CD1c-positive myeloid dendritic cell (primary cell): ENCODE measurements around the gene MIGA2.
A peak's percentile ranks its signal among the peaks of the same experiment; 100 is the strongest.

Experiments
- DNase-seq: peaks from one replicate; pipeline ENCODE4 v3.0.0-alpha.2; 2016; ENCODE audit errors: extremely low spot score

The MIGA2 gene

DNA sequence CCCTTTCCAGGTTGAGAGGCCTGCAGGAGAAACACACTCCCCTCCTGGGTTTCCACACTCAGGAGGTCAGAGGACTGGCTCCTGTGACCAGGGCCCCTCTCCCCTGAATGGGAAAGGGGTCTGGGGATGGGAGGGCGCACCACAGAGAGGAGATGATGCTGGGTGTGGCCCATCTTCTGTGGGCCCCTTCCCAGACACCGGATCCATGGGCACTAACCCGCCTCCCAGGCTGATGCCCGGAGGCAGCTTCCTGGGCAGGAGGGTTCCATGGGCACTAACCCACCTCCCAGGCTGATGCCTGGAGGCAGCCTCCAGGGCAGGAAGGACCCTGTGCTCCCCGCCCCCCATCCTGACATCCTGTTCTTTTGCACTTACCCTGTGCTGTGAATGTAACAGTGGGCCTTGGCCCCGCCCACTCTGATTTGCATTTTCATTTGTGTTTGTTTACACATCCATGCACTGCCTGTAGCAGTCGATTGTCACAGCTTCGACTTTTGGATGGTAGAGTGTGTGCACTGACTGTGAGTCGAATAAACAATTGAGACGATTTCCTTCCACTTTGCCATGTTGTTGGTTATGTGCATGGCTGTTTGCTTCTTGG, 35.2 kb downstream of the MIGA2 start:
- DNase-seq: no peak

DNA sequence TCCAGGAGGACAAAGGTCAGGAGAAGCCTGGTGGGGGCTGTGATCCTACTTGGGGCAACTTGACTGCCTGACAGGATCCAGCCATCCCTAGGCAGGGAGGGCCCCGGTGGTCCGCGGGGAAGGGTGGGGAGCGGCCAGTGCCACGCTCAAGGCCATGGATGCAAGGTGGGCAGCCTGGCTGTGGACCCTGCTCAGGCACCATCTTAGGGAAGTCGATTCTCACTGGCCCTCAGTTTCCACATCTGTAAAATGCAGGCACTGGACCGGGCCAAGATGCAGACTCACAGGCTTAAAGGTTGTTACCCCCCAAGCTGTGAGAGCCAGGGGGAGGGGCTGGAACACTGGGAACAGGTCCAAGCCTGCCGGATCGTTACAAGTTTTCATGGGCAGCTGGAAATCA, 35.7 kb downstream of the MIGA2 start:
- no peak for DNase-seq

DNA sequence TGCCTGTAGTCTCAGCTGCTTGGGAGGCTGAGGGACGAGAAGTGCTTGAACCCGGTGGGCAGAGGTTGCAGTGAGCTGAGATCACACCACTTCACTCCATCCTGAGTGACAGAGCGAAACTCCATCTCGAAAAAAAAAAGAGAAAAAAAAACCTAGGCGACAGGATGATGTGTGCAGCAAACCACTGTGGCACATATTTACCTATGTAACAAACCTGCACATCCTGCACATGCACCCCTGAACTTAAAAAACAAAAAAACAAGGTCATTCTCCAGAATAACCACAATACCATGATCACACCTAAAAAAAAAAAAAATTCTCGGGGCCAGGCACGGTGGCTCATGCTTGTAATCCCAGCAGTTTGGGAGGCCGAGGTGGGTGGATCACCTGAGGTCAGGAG, 37.0 kb downstream of the MIGA2 start:
- DNase-seq: no peak

DNA sequence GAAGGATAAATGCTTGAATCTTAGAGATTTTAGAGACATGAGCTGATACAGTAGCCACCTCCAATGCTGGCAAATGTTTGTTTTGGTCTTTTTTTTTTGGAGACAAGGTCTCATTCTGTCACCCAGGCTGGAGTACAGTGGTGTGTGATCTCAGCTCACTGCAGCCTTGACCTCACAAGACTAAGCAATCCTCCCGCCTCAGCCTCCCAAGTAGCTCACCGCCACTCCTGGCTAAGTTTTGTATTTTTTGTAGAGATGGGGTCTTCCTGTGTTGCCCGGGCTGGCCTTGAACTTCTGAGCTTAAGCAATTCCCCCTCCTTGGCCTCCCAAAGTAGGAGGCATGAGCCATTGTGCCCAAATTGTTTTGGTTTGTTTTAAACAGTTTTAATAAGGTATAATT, 37.7 kb downstream of the MIGA2 start:
- no peak for DNase-seq

DNA sequence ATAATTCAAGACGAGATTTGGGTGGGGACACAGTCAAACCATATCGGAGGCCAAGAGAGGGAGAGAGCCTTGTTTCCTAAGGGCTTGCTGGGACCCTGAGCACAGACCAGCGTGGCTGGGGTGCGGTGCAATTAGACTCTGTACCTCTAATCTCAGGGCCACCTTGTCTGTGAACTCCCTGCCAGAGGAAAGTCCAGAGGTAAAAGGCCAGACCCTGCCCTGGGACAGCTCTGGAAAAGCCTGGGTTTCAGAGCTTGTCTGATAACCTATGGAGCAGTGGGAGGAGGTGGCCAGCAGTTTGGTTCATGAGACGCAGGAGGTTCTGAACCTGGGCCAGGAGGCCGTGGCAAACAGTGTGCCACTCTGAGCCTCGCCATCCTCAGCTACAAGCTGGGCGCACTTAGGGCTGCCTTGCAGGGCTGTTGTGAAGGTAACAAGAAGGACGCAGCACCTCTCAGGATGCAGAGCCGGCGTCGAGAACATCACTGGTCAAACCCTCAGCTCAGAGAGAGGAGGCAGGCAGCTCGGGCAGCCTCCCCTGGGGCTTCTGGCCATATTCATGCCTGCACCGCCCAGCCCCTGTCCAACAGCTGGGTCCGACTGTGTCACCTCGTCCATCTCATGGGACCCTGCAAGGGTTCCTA, 39.7 kb downstream of the MIGA2 start:
- no peak for DNase-seq

DNA sequence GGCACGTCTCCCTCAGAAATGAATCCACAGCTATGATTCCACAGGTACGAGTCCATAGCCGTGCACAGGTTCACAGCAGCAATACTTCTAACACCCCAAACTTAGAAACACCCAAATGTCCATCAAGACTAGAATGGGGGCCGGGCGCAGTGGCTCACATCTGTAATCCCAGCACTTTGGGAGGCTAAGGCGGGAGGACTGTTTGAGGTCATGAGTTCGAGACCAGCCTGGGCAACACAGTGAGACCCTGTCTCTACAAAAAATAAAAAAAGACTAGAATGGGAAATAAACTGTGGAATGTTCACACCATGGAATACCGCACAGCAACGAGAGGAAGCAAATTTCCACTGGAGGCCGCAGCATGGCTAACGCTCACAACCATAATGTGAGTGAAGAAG, 40.2 kb downstream of the MIGA2 start:
- DNase-seq: no peak

DNA sequence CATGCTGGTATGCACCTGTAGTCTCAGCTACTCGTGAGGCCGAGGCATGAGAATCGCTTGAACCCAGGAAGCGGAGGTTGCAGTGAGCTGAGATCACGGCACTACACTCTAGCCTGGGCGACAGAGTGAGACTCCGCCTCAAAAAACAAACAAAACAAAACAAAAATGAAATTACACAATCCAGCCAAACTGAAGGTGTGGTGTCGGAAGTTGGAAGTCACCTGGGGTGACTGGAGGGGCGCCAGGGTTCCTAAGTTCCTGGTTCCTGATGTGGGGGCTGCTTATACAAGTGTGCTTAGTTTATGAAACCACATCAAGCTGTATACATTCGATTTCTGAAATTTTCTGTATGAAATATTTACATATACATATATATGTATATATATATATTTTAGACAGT, 40.8 kb downstream of the MIGA2 start:
- no peak for DNase-seq

DNA sequence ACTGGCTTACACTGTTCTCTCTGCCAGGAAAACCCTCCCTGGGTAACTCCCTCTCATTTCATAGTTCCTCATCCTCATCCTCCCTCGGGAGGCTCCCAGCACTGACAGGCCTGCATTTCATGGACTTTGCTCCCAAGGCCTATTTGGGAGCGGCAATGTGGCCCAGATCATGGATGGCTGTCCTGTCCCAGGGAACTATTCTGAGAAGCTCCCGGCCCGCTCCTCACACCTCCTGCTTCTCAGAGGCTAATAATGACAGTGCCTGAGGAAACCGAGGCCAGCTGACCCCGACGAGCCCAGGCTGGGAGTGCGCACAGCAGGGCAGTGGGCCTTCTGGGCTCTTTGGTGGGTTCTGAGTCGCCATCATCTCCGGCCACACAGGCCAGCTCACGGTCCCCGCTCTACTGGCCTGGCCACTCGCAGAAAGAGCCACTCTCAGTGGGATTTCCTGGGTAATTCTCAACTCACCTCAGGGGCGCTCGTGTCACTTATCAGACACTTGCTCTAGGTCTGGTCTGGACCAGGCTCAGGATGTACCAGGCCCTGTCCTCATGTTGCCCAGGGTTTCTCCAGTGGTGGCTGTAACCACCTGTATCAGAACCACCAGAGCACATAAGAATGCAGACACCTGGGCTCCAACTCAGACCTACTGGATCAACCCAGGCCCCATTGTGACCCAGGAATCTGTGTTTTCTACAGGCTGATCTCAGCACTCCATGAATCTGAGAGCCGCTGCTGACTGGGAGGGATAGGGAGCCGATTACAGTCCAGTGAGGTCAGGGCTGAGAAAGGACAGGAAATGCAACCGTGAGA, 42.5 kb downstream of the MIGA2 start:
- DNase-seq: no peak

DNA sequence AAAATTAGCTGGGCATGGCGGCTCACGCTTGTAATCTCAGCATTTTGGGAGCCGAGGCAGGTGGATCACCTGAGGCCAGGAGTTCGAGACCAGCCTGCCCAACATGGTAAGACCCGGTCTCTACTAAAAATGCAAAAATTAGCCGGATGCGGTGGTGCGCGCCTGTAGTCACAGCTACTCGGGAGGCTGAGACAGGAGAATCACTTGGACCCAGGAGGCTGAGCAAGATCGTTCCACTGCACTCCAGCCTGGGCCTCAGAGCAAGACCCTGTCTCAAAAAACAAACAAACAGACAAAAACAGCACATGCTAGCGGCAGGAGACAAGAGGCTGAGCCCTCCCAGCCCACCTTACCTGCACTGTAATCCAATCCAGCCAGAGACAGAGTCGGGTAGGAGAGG, 43.4 kb downstream of the MIGA2 start:
- no peak for DNase-seq

DNA sequence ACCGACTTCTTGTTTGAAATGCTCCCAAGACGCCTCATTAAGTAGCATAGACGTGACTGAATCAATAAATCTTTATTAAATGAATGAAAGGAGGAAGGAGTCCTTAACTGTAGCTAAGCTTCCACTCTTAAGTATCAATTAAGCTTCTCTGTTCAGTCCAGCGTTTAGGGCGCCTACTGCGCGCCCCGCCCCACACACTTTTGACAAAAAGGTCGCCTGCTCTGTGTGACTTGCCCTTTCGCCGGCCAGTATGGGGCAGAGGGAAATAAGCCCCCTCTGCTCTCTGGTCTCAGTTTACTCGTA, 43.8 kb downstream of the MIGA2 start:
- no peak for DNase-seq

DNA sequence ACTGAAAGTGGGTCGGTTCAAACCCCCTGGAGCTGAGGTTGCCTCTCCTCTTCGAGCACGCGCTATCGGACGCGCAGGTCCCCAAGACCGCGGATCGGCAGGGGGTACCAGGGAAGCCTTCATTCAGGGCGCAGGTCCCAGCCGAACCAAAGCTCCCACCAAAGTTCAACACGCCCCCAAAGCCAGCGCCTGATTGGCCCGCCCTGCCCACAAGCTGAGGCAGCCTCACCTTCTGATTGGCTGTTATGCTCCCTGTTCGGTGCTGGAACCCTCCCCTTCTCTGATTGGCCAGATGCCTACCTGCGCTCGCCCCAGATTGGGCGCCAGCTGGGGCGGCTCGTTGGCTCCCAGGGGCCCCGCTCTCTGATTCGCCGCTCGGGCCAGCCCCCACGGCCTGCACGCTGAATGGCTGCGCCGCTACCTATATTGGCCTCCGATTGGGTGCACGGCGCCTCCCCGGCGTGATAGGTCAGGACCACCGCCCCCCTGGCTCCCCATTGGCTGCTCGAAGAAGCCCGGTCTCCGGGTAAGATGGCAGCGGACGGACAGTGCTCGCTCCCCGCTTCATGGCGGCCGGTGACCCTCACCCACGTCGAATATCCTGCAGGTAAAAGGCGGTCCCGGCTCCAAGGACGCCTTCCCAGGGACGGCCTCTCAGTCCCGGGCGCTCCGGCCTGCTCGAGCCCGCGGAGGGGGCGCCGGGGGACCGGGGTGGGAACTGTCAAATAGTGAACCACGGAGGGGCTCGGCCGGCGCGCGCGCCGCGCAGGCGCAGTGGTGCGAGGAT, 44.4 kb downstream of the MIGA2 start, which contains the start of gene DOLPP1:
TSS of gene DOLPP1 (plus strand) at position 511 of the 787 bp plus-strand sequence. CDS start at position 532, 21 bp downstream.
- DNase-seq: peak; percentile 100

DNA sequence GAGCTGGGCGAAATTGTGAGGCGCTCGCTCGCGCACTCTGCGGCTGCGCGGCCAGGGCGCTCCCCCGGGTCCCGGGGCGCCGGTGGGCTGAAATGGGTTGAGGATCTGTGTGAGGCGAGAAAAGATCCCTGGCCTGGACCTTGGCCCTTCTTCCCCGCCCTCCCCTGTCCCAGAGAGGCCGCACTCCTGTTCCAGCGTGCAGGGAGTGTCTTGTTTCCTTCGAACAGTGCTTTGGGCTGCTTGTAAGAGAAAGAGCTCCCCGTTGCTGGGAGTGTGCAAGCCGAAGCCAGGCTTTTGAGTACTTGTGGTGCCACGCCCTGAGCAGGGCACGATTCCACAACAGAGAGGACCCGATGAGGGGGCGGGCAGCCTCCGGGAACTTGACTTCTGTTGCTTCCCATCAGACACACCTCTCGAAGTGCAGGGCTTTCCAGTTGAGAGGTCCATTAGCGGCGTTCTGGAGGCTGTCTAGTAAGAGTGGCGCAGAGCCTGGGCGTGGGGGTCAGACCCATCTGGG, 45.0 kb downstream of the MIGA2 start:
- peak; percentile 42 for DNase-seq

DNA sequence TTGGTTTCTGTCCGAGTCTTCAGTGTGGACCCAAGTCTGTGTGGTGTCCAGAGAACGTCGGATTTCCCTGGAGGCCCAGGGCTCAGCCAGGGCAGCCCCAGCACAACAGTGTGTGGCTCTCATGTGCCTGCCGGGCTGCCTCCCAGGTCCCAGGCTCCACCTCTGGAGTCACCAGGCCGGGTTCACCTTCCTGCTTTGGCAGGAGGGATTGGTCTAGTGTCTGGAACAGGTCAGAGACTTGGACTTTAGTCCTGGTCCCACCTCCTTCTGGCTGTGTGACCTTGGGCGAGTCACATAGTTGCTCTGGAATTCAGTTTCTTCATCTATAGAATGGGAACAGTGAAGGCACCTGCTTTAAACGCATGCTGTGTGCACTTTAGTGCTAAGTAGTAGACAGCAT, 47.7 kb downstream of the MIGA2 start:
- DNase-seq: no peak

DNA sequence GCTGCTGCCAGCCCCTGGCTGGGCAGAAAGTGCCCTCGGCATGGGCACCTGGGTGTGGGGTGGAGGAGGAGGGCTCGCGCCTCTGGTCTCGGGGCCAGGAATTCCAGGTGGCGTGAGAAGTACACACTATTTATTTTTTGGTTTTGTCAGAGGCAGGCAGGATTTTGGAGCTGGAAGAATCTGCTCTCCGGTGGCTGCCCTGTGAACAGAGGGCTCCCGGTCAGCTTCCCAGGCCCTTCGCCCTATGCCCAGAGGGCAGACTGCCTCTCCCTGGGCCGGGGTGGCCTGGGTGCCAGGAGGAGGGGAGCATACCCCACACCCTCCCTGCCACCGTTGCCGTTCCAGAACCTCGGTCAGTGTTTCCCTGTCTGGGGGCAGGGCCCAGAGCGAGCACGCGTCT, 52.8 kb downstream of the MIGA2 start:
- no peak for DNase-seq

DNA sequence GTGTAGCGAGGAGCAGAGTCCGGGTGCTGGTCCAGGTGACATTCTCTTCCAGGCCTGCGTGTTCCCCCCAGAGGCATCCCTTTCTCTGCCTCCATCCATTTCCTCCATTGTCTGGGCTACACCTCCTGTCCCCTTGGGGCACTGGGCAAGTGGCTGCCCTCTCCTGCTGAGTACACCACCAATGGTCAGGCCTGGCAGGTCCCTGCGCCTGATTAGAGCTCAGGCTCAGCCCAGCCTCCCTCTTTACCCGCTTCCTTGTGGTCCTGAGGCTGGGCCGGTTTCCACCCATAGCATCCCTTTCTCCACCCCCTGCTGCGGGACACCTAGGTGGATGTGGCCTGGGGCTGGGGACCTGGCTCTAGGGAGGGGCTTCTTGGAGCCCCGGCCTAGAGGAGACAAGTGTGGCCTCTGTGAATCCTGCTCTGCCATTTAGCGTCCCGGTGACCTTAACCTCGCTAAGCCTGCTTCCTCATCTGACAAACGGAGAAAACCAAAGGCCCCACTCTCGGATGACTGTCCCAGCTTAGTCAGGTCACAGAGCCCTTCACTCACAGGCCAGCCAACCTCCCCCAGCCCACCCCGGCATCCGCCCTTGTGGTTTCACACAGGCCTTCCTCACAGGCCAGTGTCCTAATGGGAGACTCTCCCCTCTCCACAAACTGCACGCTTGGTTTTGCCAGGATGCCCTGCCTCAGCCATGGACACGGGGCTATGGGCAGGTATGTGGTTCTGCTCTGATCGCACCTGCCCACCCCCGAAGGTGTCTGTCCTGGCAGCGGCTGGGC, 57.4 kb downstream of the MIGA2 start:
- DNase-seq: no peak

DNA sequence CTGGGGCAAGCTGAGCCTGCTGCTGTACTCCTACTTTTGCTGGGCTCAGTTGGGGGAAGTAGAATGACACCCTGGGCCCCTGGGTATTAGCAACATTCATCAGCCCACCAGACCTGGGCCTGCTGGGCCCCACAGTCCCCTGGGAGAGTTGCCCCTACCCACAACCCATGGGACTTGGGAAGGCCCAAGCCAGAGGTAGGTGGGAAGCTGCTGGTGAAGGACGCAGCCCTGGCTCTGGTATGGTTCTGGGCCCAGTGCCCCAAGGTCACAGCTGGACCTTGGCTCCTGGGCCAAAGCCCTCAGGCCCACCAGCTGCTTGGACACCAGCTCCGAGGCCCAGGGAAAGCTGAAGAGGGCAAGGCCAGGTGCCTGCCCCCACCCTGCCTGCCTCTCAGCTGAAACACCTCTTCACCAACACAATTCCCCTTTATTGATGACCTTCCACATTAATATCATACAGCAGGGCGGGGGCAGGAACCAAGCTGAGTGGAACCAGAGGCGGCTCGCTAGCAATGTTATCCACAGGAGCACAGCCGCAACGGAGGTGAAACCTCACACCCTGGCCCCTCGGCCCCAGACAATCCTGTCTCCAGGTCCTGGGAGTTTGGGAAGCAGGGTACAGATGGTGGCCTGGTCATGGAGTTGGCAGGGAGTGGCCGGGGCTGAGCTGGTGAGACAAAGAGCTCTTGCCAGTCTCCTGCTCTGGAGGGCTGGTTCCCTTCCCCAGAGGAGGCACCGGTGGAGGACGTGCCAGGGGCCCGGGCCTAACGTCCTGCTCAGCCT, 58.2 kb downstream of the MIGA2 start:
- no peak for DNase-seq

DNA sequence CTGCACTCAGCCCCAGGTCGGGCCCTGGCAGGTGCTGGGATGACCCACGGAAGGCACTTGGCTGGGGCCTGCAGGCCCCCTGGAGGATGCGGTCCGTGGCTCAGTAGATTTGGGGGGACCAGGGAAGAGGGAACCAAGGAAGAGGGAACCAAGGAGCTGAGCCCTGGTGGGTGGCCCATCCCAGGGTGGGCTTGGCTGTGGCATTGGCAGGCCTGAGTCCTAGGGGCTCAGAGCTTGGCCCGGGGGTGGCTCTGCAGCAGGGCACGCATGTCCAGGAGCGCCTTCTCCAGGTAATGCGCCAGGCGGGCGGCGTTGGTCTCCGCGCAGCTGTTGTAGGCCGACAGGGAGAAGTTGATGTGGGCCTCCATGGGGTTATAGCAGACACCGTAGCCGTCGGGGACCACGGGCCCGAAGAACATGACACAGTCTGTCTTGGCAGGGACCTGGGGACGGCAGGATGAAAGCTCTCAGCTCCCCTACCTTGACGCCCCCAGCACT, 58.8 kb downstream of the MIGA2 start:
- DNase-seq: no peak

DNA sequence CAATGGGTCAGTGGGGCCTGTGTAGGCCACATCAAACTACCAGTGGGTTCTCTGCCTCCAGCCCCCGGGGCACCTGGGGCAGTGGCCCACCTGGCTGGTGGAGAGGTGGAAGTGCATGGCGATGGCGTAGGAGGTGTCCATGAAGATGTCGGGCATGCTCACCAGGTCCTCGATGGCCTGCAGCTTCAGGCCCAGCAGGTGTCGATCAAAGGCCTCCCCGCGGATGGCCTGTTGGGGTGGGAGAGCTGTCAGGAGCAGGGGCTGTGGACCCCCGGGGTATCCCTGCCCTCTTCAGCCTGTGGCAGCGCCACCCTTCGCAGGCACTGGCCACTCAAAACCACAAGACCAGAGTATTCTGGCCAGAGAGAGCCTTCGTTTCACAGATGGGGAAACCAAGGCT, 59.5 kb downstream of the MIGA2 start:
- no peak for DNase-seq

DNA sequence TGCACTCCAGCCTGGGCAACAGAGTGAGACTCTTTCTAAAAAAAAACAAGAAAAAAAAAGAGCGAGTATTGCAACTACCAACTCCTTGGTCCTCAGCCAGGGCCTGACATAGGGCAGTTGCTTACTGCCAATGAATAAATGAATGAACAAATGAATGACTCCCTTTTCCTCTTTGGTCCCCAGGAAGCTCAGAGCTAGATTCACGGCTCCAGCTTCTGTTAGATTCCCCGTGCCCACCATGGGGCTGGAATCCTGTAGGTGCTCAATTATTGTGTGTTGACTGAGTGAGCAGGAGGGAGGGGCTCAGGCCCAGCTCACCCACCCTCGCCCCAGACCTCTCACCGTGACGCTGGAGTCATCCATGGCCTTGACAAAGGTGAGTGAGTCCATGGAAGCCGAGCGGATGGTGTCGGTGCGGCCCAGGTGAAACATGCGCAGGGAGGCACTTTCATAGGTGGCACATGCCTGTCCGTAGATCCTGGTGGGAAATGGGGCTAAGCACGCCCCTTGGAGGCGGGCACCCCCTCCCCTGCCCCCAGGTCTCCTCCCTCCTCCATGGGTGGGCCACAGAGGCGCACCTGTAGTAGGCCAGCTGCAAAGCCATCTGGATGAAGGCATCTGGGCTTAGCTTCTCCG, 61.4 kb downstream of the MIGA2 start:
- no peak for DNase-seq

DNA sequence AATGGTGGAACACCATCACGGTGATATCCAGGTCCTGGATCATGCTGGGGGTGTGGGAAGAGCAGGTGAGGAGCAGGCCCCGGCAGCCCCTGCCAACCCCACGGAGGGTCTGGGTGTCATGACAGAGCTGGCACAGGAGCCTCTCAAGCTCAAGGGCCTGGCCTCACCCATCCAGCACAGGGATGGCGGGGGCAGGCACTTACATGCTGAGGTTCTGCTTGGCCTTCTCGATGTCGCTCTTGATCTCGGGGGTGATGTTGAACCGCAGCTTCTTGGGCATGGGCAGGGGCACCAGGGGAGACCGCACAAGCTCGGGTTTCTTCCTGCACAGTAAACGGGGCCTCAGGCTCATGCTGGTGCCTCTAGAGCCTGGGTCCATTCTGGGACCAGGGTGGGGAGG, 61.9 kb downstream of the MIGA2 start:
- no peak for DNase-seq
